GM19328 (cell line): ENCODE data around the gene OLFML2B.

Source experiments
- ATAC-seq: cut with Tn5 transposase; IDR thresholded peaks from one replicate; pipeline ENCODE4 v1.9.1; 2021; ENCODE audit warnings: mild to moderate bottlenecking, moderate library complexity; ENCODE audit not compliant: unreplicated experiment

The OLFML2B gene

GRCh38 chr1:162008799-162009198, 14.9 kb downstream of the OLFML2B start:
- ATAC-seq: no peak

GRCh38 chr1:162007466-162007865, 16.2 kb downstream of the OLFML2B start:
- no peak for ATAC-seq

- no peak for ATAC-seq
Measured at GRCh38 chr1:162006081-162006480, 17.6 kb downstream of the OLFML2B start.

- no peak for ATAC-seq
Measured at GRCh38 chr1:162004441-162004950, 19.2 kb downstream of the OLFML2B start.

GRCh38 chr1:162003830-162004215, 19.8 kb downstream of the OLFML2B start:
- no peak for ATAC-seq

- ATAC-seq: no peak
Measured at GRCh38 chr1:162003061-162003829, 20.4 kb downstream of the OLFML2B start.

- no peak for ATAC-seq
Measured at GRCh38 chr1:162000053-162000420, 23.6 kb downstream of the OLFML2B start.

- no peak for ATAC-seq
Measured at GRCh38 chr1:161999301-162000052, 24.2 kb downstream of the OLFML2B start.

- ATAC-seq: no peak
Measured at GRCh38 chr1:161998811-161999210, 24.9 kb downstream of the OLFML2B start.

- no peak for ATAC-seq
Measured at GRCh38 chr1:161997152-161997551, 26.5 kb downstream of the OLFML2B start.

GRCh38 chr1:161994175-161994668, 29.4 kb downstream of the OLFML2B start:
- ATAC-seq: no peak

GRCh38 chr1:161993576-161993975, 30.1 kb downstream of the OLFML2B start:
- ATAC-seq: no peak

GRCh38 chr1:161989786-161990185, 33.9 kb downstream of the OLFML2B start:
- no peak for ATAC-seq

- no peak for ATAC-seq
Measured at GRCh38 chr1:161989108-161989507, 34.6 kb downstream of the OLFML2B start.

- ATAC-seq: no peak
Measured at GRCh38 chr1:161988413-161988812, 35.3 kb downstream of the OLFML2B start.

- no peak for ATAC-seq
Measured at GRCh38 chr1:161987872-161988271, 35.8 kb downstream of the OLFML2B start.

GRCh38 chr1:161987303-161987702, 36.4 kb downstream of the OLFML2B start:
- ATAC-seq: no peak

GRCh38 chr1:161986328-161986727, 37.3 kb downstream of the OLFML2B start:
- no peak for ATAC-seq

GRCh38 chr1:161985301-161985822, 38.3 kb downstream of the OLFML2B start:
- ATAC-seq: no peak

GRCh38 chr1:161983725-161984124, 39.9 kb downstream of the OLFML2B start:
- no peak for ATAC-seq

GRCh38 chr1:161982917-161983316, 40.8 kb downstream of the OLFML2B start:
- no peak for ATAC-seq

- ATAC-seq: no peak
Measured at GRCh38 chr1:161982507-161982895, 41.2 kb downstream of the OLFML2B start.
